ENCODE data around the gene FAM204A. TPM values are rescaled to one million over a fixed set of nuclear protein-coding genes. Genes with fewer than 3 reads are reported as not detected.

Gene FAM204A
- total and polyA plus RNA-seq, 12 donors, result 9.8 to 63.1 (median 43.7) TPM

- intact Hi-C loops (cut with DNase I), result no loop called here
- Histone ChIP-seq H3K36me3 (replicated peaks in 1 of 2) (no peaks in the 10 kb centered on the region), H3K9me3 (replicated peaks in 1 of 3) (no peaks in the 10 kb centered on the region), H3K27me3 (no peaks in the 10 kb centered on the region), H3K4me3 (no peak overlapping the region), H3K27ac (no peak overlapping the region), H3K4me1 (replicated peaks in 1 of 2) (peaks cover 14 to 29% of the 10 kb centered on the region in 2 donors)
- DNase-seq, result no peak
- WGBS, 4 donors, result 95 to 97% (median 96%) methylated on average over 5 of the region's 5 CpGs
- TF ChIP-seq POLR2A (IDR thresholded peaks at IDR 0.05) (no peak), CTCF (IDR thresholded peaks at IDR 0.05) (no peak)
Measured at GRCh38 chr10:118343115-118343514, 991 bp upstream of the FAM204A start.

DNA sequence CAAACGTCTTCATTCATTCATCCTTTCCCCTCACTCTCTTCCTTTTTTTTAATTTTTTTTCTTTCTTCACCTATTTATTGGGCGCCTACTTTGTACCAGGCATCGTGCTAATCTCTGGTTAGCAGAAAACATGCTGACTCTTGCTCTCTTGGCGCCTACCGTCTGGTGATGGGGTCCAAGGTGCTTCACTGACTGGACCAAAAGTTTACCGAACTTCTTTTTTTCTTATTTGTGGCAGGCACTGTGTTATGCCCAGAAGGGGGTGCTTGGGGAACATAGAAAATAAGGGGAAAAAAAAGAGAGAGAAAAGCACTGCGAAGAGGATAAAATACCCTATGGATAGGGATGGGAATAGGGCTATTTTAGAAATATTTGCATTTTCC lies 505 bp upstream of the FAM204A start:
- no peak for TF ChIP-seq CTCF (IDR thresholded peaks at IDR 0.05)
- TF ChIP-seq POLR2A (IDR thresholded peaks at IDR 0.05), result no peak
- no peaks in the 10 kb centered on the region for H3K27me3 ChIP-seq
- no peaks in the 10 kb centered on the region for H3K36me3 ChIP-seq (replicated peaks in 1 of 2)
- H3K4me3 ChIP-seq, result peak overlapping the region in 2 of 4 donors; percentile 91 to 95
- no peaks in the 10 kb centered on the region for H3K9me3 ChIP-seq (replicated peaks in 1 of 3)
- no peak overlapping the region for H3K27ac ChIP-seq
- peaks cover 14 to 29% of the 10 kb centered on the region in 2 donors for H3K4me1 ChIP-seq (replicated peaks in 1 of 2)
- peak in 2 of 7 donors; percentile 1 to 53 for DNase-seq
- intact Hi-C loops (cut with DNase I), result no loop called here
- 39 to 52% (median 43%) methylated on average over 7 of the region's 7 CpGs for WGBS, 4 donors

DNA sequence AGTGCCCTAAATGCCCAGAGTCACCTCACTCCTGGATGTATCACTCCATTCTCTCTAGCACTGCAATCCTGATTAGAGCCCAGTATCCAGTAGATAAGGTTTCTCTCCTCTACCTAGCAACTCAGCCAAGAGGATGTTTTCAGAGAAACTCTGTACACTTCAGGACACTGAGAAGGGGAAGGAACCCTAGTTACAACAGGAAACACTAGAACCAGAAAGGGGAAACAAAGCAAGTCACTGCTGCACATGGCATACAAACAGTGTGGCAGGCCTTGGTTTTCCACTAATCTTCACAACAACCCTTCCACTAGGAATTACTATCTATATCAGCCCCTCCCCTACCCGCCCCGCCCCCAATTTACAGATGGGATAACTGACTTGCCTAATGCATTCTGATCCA lies 1.6 kb downstream of the FAM204A start:
- Histone ChIP-seq H3K36me3 (replicated peaks in 1 of 2) (peaks cover 0 to 10% of the 10 kb centered on the region in 2 donors), H3K9me3 (replicated peaks in 1 of 3) (no peaks in the 10 kb centered on the region), H3K27me3 (no peaks in the 10 kb centered on the region), H3K4me1 (replicated peaks in 1 of 2) (peaks cover 14 to 29% of the 10 kb centered on the region in 2 donors), H3K27ac (no peak overlapping the region), H3K4me3 (peak overlapping the region in 1 of 4 donors; percentile 95)
- WGBS, 4 donors, result 78 to 100% (median 90%) methylated on average over 2 of the region's 2 CpGs
- no peak for DNase-seq
- intact Hi-C loops (cut with DNase I), result no loop called here
- TF ChIP-seq POLR2A (IDR thresholded peaks at IDR 0.05), result no peak
- no peak for TF ChIP-seq CTCF (IDR thresholded peaks at IDR 0.05)

GRCh38 chr10:118339111-118339510 lies 3.0 kb downstream of the FAM204A start:
- no peak for TF ChIP-seq CTCF (IDR thresholded peaks at IDR 0.05)
- TF ChIP-seq POLR2A (IDR thresholded peaks at IDR 0.05), result no peak
- H3K4me3 ChIP-seq, result no peak overlapping the region
- H3K4me1 ChIP-seq (replicated peaks in 1 of 2), result peaks cover 14 to 29% of the 10 kb centered on the region in 2 donors
- no peak overlapping the region for H3K27ac ChIP-seq
- intact Hi-C loops (cut with DNase I), result no loop called here
- H3K9me3 ChIP-seq (replicated peaks in 1 of 3), result no peaks in the 10 kb centered on the region
- 81 to 88% (median 86%) methylated on average over 3 of the region's 3 CpGs for WGBS, 4 donors
- H3K36me3 ChIP-seq (replicated peaks in 1 of 2), result peaks cover 0 to 24% of the 10 kb centered on the region in 2 donors
- H3K27me3 ChIP-seq, result no peaks in the 10 kb centered on the region
- DNase-seq, result no peak

Measured in adrenal gland (tissue), 12 donors.